Gastroesophageal sphincter (tissue), 3 donors: Measurements from ENCODE around the gene COL4A2.

ENCODE experiments used
- EP300 ChIP-seq: sonication (generic); formaldehyde crosslinking; IDR thresholded peaks from one replicate; pipeline ENCODE4 v1.6.1; 2017; ENCODE audit warnings: antibody characterized with exemption, mild to moderate bottlenecking
- POLR2A ChIP-seq, 2 donors: fragments of 450-650 bp; IDR thresholded peaks; one replicate each; pipeline ENCODE4 v1.6.1; 2017; ENCODE audit warnings: antibody characterized with exemption in 2 of 2, mild to moderate bottlenecking in 2 of 2, moderate library complexity in 1 of 2
- TF ChIP-seq, protein P1 (sequence below), 4 experiments: fragments of 200-600 bp in 2 of 4; fragments of 450-650 bp in 2 of 4; sonication (generic) in 1 of 4; IDR thresholded peaks; one replicate each; pipeline ENCODE4 v1.5.1; 2017 to 2019; ENCODE audit warnings: antibody characterized with exemption in 4 of 4, mild to moderate bottlenecking in 2 of 4, moderate library complexity in 2 of 4

DNA sequence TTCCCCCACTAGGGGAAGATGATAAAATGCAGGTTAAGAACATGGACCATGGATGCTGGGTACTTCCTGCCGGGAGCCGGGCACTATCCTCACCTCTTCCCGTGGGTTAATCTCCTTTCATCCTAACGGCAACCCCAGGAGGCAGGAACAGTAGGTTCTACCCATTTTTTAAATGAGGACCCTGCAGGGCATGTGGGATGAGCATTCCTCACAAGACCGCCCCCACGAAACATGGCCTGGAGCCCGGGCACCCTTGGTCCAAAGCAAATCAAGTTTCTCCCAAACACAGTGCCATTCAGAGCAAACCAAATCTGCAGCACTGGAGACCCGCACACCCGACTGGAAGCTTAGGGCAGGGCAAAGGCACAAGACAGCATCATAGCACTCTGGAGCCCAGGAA is 35.4 kb downstream of the COL4A2 start:
- TF ChIP-seq, protein P1, sequence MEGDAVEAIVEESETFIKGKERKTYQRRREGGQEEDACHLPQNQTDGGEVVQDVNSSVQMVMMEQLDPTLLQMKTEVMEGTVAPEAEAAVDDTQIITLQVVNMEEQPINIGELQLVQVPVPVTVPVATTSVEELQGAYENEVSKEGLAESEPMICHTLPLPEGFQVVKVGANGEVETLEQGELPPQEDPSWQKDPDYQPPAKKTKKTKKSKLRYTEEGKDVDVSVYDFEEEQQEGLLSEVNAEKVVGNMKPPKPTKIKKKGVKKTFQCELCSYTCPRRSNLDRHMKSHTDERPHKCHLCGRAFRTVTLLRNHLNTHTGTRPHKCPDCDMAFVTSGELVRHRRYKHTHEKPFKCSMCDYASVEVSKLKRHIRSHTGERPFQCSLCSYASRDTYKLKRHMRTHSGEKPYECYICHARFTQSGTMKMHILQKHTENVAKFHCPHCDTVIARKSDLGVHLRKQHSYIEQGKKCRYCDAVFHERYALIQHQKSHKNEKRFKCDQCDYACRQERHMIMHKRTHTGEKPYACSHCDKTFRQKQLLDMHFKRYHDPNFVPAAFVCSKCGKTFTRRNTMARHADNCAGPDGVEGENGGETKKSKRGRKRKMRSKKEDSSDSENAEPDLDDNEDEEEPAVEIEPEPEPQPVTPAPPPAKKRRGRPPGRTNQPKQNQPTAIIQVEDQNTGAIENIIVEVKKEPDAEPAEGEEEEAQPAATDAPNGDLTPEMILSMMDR (IDR thresholded peaks at IDR 0.05): no peak
- TF ChIP-seq POLR2A (IDR thresholded peaks at IDR 0.05): no peak
- TF ChIP-seq EP300: no peak
